Lower lobe of right lung (tissue), 2 donors: ENCODE measurements around the gene MACROD2. TPM values are rescaled to one million over a fixed set of nuclear protein-coding genes. Genes with fewer than 3 reads are reported as not detected.

Experiments
- ATAC-seq, 2 donors: fragments of 200-7000 bp; cut with Tn5 transposase; one replicate each; pipeline ENCODE4 v1.9.1; 2020 to 2022; ENCODE audit warnings: mild to moderate bottlenecking in 2 of 2, moderate library complexity in 2 of 2
- DNase-seq: peaks from one replicate; pipeline ENCODE4 v3.0.0-alpha.2; 2020
- H3K27ac ChIP-seq: fragments of 200-600 bp; one replicate; pipeline ENCODE4 v1.8.0; 2022
- H3K27me3 ChIP-seq: fragments of 200-600 bp; one replicate; pipeline ENCODE4 v1.8.0; 2022; ENCODE audit warnings: low read depth
- H3K36me3 ChIP-seq: fragments of 200-600 bp; one replicate; pipeline ENCODE4 v1.8.0; 2022; ENCODE audit warnings: mild to moderate bottlenecking
- H3K4me1 ChIP-seq: fragments of 200-600 bp; one replicate; pipeline ENCODE4 v1.8.0; 2022
- H3K4me3 ChIP-seq: fragments of 200-600 bp; one replicate; pipeline ENCODE4 v1.8.0; 2022; ENCODE audit warnings: mild to moderate bottlenecking
- H3K9me3 ChIP-seq: fragments of 200-600 bp; one replicate; pipeline ENCODE4 v1.8.0; 2022
- CTCF ChIP-seq: fragments of 200-600 bp; IDR thresholded peaks from one replicate; pipeline ENCODE4 v1.8.0; 2022; ENCODE audit warnings: antibody characterized with exemption, mild to moderate bottlenecking
- intact Hi-C: fragments of 100-400 bp; cut with DNase I; formaldehyde crosslinking; loops from one replicate; pipeline ENCODE4 v1.11.0; 2022
- total RNA-seq: library from RNA; stranded (reverse); fragmentation: NEBNext Ultra II Directional; extraction: Animal tissue kit (Norgen Biotek cat#: 25700); gene quantifications from one replicate; pipeline ENCODE4 v1.2.1, GENCODE V29; 2021
- donor health status: DM: no; HTN: yes; CAD: no; lungs with severe emphysema.

MACROD2 gene
- total RNA-seq, 1 donor from 2014 or later: 73.0 TPM

- H3K36me3 ChIP-seq: no peaks in the 10 kb centered on the region
- no peak overlapping the region for H3K27ac ChIP-seq
- H3K4me3 ChIP-seq: no peak overlapping the region
- no peaks in the 10 kb centered on the region for H3K27me3 ChIP-seq
- H3K4me1 ChIP-seq: no peaks in the 10 kb centered on the region
- ATAC-seq (no peak), DNase-seq (no peak)
- TF ChIP-seq CTCF: no peak
- intact Hi-C loops: no loop called here
- H3K9me3 ChIP-seq: no peaks in the 10 kb centered on the region
Observed at GRCh38 chr20:14000917-14001316, 5.6 kb downstream of the MACROD2 start.

- H3K27me3 ChIP-seq: no peaks in the 10 kb centered on the region
- ATAC-seq: no peak
- TF ChIP-seq CTCF: no peak
- intact Hi-C loops: no loop called here
- no peaks in the 10 kb centered on the region for H3K4me1 ChIP-seq
- no peaks in the 10 kb centered on the region for H3K36me3 ChIP-seq
- H3K27ac ChIP-seq: no peak overlapping the region
- no peaks in the 10 kb centered on the region for H3K9me3 ChIP-seq
- DNase-seq: no peak
- no peak overlapping the region for H3K4me3 ChIP-seq
Observed at GRCh38 chr20:14005996-14006395, 10.7 kb downstream of the MACROD2 start.

GRCh38 chr20:14009208-14009607 is 13.9 kb downstream of the MACROD2 start:
- no peak for TF ChIP-seq CTCF
- no peaks in the 10 kb centered on the region for H3K4me1 ChIP-seq
- H3K9me3 ChIP-seq: peaks cover 6% of the 10 kb centered on the region
- ATAC-seq (no peak), DNase-seq (no peak)
- intact Hi-C loops: no loop called here
- H3K36me3 ChIP-seq: no peaks in the 10 kb centered on the region
- H3K27me3 ChIP-seq: no peaks in the 10 kb centered on the region
- no peak overlapping the region for H3K27ac ChIP-seq
- no peak overlapping the region for H3K4me3 ChIP-seq

- no peak for DNase-seq
Observed at GRCh38 chr20:14012671-14013070, 17.4 kb downstream of the MACROD2 start.

GRCh38 chr20:14030991-14031390 is 35.7 kb downstream of the MACROD2 start:
- H3K27me3 ChIP-seq: no peaks in the 10 kb centered on the region
- no peaks in the 10 kb centered on the region for H3K9me3 ChIP-seq
- H3K4me3 ChIP-seq: no peak overlapping the region
- ATAC-seq (no peak), DNase-seq (no peak)
- TF ChIP-seq CTCF: no peak
- no peak overlapping the region for H3K27ac ChIP-seq
- H3K36me3 ChIP-seq: no peaks in the 10 kb centered on the region
- intact Hi-C loops: no loop called here
- no peaks in the 10 kb centered on the region for H3K4me1 ChIP-seq

More at GRCh38 chr20:14012671-14013070, 17.4 kb downstream of the MACROD2 start:
- Histone ChIP-seq H3K36me3 (no peaks in the 10 kb centered on the region), H3K27ac (no peak overlapping the region), H3K4me1 (no peaks in the 10 kb centered on the region), H3K27me3 (no peaks in the 10 kb centered on the region), H3K4me3 (no peak overlapping the region), H3K9me3 (peaks cover 6% of the 10 kb centered on the region)
- intact Hi-C loops: no loop called here
- ATAC-seq: peak; percentile 88 to 94
- no peak for TF ChIP-seq CTCF

- ATAC-seq: no peak
- TF ChIP-seq CTCF: no peak
- H3K4me3 ChIP-seq: no peak overlapping the region
- no peaks in the 10 kb centered on the region for H3K36me3 ChIP-seq
- intact Hi-C loops: no loop called here
- H3K27me3 ChIP-seq: no peaks in the 10 kb centered on the region
- H3K4me1 ChIP-seq: no peaks in the 10 kb centered on the region
- H3K27ac ChIP-seq: no peak overlapping the region
- no peaks in the 10 kb centered on the region for H3K9me3 ChIP-seq
- DNase-seq: no peak
Observed at GRCh38 chr20:14033310-14033709, 38.0 kb downstream of the MACROD2 start.
